ENCODE results near the gene DNAJB7. TPM values are rescaled to one million over a fixed set of nuclear protein-coding genes. Genes with fewer than 3 reads are reported as not detected.
"Not testable (repeated sequence)": the region's sequence is repeated elsewhere in the genome, so short reads cannot be mapped to it uniquely, and the experiment has no call there.

Gene DNAJB7
- total RNA-seq, 4 donors from 2014 or later = not detected

- H3K27ac ChIP-seq = no peak overlapping the region
- DNase-seq (no peak), ATAC-seq (no peak)
- H3K4me1 ChIP-seq = peaks cover 3 to 8% of the 10 kb centered on the region in 2 donors
- peaks cover 0 to 70% of the 10 kb centered on the region in 2 donors for H3K36me3 ChIP-seq
- in situ Hi-C loops (cut with MboI; ENCODE audit: low sequenced_read_pairs in 4 of 4) (no loop called here), intact Hi-C loops (cut with DNase I; ENCODE audit: low total_unique reads) (no loop called here)
- H3K27me3 ChIP-seq = no peaks in the 10 kb centered on the region
- TF ChIP-seq CTCF (IDR thresholded peaks at IDR 0.05 in 4 of 5, conservative IDR thresholded peaks at IDR 0.05 in 1 of 5) (no peak), POLR2A (IDR thresholded peaks at IDR 0.05) (no peak)
- H3K4me3 ChIP-seq = no peak overlapping the region
- no peaks in the 10 kb centered on the region for H3K9me3 ChIP-seq
Measured at GRCh38 chr22:40834619-40835018, 27.3 kb downstream of the DNAJB7 start.

GRCh38 chr22:40829131-40829530, 32.8 kb downstream of the DNAJB7 start:
- Histone ChIP-seq H3K9me3 (no peaks in the 10 kb centered on the region), H3K36me3 (peaks cover 0 to 83% of the 10 kb centered on the region in 2 donors), H3K4me3 (no peak overlapping the region), H3K4me1 (peaks cover 0 to 3% of the 10 kb centered on the region in 2 donors), H3K27ac (no peak overlapping the region), H3K27me3 (no peaks in the 10 kb centered on the region)
- ATAC-seq = no peak
- in situ Hi-C loops (cut with MboI; ENCODE audit: low sequenced_read_pairs in 4 of 4) = no loop called here
- DNase-seq = no peak
- intact Hi-C loops (cut with DNase I; ENCODE audit: low total_unique reads) = no loop called here
- TF ChIP-seq CTCF (IDR thresholded peaks at IDR 0.05 in 4 of 5, conservative IDR thresholded peaks at IDR 0.05 in 1 of 5) (no peak), POLR2A (IDR thresholded peaks at IDR 0.05) (no peak)

GRCh38 chr22:40826984-40827741, 34.8 kb downstream of the DNAJB7 start:
- no peak overlapping the region for H3K4me3 ChIP-seq
- ATAC-seq = no peak
- no peak overlapping the region for H3K27ac ChIP-seq
- H3K4me1 ChIP-seq = peaks cover 0 to under 1% of the 10 kb centered on the region in 2 donors
- TF ChIP-seq POLR2A (IDR thresholded peaks at IDR 0.05) (no peak), CTCF (IDR thresholded peaks at IDR 0.05 in 4 of 5, conservative IDR thresholded peaks at IDR 0.05 in 1 of 5) (no peak)
- no peak for DNase-seq
- no peaks in the 10 kb centered on the region for H3K9me3 ChIP-seq
- intact Hi-C loops (cut with DNase I; ENCODE audit: low total_unique reads) (no loop called here), in situ Hi-C loops (cut with MboI; ENCODE audit: low sequenced_read_pairs in 4 of 4) (no loop called here)
- peaks cover 0 to 80% of the 10 kb centered on the region in 2 donors for H3K36me3 ChIP-seq
- H3K27me3 ChIP-seq = no peaks in the 10 kb centered on the region

GRCh38 chr22:40826292-40826691, 35.6 kb downstream of the DNAJB7 start:
- H3K9me3 ChIP-seq; ATAC-seq; H3K27ac ChIP-seq; H3K27me3 ChIP-seq; in situ Hi-C loops (cut with MboI; ENCODE audit: low sequenced_read_pairs in 4 of 4); intact Hi-C loops (cut with DNase I; ENCODE audit: low total_unique reads); DNase-seq; H3K4me3 ChIP-seq; H3K4me1 ChIP-seq: not testable (repeated sequence)
- peaks cover 0 to 71% of the 10 kb centered on the region in 2 donors for H3K36me3 ChIP-seq

- Histone ChIP-seq H3K4me3 (no peak overlapping the region), H3K9me3 (no peaks in the 10 kb centered on the region), H3K36me3 (peaks cover 0 to 43% of the 10 kb centered on the region in 2 donors), H3K4me1 (peaks cover 10 to 15% of the 10 kb centered on the region in 2 donors), H3K27ac (no peak overlapping the region), H3K27me3 (no peaks in the 10 kb centered on the region)
- no peak for DNase-seq
- in situ Hi-C loops (cut with MboI; ENCODE audit: low sequenced_read_pairs in 4 of 4) = no loop called here
- no peak for ATAC-seq
- intact Hi-C loops (cut with DNase I; ENCODE audit: low total_unique reads) = no loop called here
- no peak for TF ChIP-seq CTCF (IDR thresholded peaks at IDR 0.05 in 4 of 5, conservative IDR thresholded peaks at IDR 0.05 in 1 of 5)
- TF ChIP-seq POLR2A (IDR thresholded peaks at IDR 0.05) = no peak
Measured at GRCh38 chr22:40823426-40823825, 38.5 kb downstream of the DNAJB7 start.
